Cardiac septum (tissue), 1 donor: ENCODE results near the gene VTA1. TPM values are rescaled to one million over a fixed set of nuclear protein-coding genes. Genes with fewer than 3 reads are reported as not detected.
"Not testable (repeated sequence)": the region's sequence is repeated elsewhere in the genome, so short reads cannot be mapped to it uniquely, and the experiment has no call there.

Experiments used
- DNase-seq: peaks from one replicate; pipeline ENCODE4 v3.0.0-alpha.2; 2020; ENCODE audit warnings: low spot score
- intact Hi-C: fragments of 100-400 bp; cut with DNase I; formaldehyde crosslinking; loops from one replicate; pipeline ENCODE4 v1.14.0; 2022
- total RNA-seq: library from RNA; stranded (reverse); fragmentation: NEBNext Ultra II Directional; extraction: Animal tissue kit (Norgen Biotek cat#: 25700); gene quantifications from one replicate; pipeline ENCODE4 v1.2.1, GENCODE V29; 2021
- donor health status: DM: no; HTN: no; CAD: no.

The VTA1 gene
- total RNA-seq, 1 donor from 2014 or later = 34.1 TPM

- DNase-seq = no peak
- intact Hi-C loops = no loop called here
These were observed 20.0 kb downstream of the VTA1 start for GRCh38 chr6:142167071-142167470.

DNA sequence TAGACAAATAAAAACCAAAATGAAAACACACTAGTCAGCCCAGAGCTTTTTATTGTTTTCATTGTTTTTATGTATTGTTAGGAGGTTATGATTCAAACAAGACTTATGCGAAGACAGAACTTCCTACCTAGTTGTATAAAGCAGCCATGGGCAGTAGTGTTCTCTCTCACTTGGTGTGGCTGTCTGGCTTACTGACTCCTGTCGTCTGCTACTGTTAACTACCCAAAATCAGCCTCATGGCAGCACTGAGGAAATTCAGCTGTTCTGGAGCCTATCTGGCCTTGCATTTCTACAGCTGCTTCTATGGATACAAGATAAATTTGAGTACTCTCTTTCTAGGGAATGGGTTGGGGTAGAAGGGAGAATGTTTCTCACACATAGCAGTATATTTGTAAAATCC is 20.4 kb downstream of the VTA1 start:
- intact Hi-C loops = no loop called here
- DNase-seq = no peak

- no peak for DNase-seq
These were observed 24.3 kb downstream of the VTA1 start for GRCh38 chr6:142171351-142171750.

DNA sequence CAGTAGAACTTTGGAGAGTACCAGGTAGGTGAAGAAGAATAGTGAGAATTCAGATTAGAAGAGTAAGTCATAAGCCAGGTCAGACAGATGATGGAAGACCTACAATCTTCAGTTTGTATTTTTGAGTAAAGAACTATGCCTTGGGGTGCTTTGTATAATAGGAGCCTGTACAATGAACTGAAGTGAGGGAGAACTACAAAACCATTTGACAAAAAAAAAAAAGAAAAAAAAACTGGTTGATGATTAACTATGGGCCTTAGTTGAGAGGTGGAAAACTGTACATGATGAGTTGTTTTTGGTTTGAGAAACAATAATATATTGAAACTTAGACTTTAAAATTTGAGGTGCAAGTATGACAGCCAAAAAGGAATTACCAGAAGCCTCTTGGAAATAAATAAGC is 25.7 kb downstream of the VTA1 start:
- intact Hi-C loops = no loop called here
- DNase-seq = no peak

More at GRCh38 chr6:142171351-142171750, 24.3 kb downstream of the VTA1 start:
- intact Hi-C loops = no loop called here

DNA sequence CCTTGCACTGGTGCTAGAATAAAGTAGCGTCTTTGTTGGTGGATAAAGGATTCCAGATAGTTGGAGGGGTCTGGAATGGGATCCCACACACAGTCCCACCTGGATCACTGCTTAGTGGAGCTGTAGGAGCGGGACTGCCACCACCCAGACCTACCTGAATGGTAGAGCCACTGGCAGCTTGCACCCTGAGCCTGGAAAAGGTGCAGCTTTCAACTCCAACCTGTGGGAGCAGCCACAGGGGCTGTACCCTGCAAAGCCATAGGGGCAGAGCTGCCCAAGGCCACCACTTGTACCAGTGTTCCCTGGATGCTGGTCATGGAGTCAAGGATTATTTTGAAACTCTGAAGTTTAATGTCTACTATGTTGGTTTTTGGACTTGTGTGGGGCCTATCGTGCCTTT is 26.9 kb downstream of the VTA1 start:
- intact Hi-C loops = no loop called here
- DNase-seq = no peak

DNA sequence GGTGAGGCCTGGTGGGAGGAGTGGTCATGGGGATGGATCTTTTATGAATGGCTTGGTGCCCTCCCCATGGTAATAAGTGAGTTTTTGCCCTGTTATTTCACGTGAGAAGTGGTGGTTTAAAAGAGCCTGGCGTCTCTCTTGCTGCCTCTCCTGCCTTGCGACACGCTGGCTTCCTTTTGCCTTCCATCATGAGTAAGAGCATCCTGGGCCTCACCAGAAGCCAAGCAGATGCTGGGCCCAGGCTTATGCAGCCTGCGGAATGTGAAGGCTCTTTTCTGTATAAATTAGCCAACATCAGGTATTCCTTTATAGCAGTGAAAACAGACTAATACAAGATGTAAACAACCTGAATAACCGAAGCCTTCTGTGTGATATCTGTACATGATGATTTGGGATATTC is 27.6 kb downstream of the VTA1 start:
- DNase-seq = no peak
- intact Hi-C loops = no loop called here

- DNase-seq = no peak
- intact Hi-C loops = no loop called here
These were observed 31.1 kb downstream of the VTA1 start for GRCh38 chr6:142178129-142178528.

DNA sequence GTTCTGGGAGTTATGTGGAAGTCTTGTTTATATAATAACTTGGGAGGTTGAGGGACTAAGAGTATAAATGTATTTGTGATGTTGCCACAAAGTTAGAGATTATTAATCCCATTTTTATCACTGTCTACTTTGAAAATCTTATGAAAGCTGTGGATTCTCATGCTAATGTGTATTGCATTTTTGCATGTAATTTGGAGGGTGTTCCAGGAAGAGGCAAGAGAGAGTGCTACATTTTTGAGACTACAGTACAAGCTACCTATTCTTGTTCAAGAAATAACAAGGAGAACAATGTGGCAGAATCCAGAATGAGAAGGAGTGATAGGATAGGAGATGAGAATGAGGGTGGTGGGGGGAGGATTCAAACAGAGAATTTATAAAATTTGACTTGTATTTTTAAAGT is 34.9 kb downstream of the VTA1 start:
- DNase-seq = no peak
- intact Hi-C loops = no loop called here

DNA sequence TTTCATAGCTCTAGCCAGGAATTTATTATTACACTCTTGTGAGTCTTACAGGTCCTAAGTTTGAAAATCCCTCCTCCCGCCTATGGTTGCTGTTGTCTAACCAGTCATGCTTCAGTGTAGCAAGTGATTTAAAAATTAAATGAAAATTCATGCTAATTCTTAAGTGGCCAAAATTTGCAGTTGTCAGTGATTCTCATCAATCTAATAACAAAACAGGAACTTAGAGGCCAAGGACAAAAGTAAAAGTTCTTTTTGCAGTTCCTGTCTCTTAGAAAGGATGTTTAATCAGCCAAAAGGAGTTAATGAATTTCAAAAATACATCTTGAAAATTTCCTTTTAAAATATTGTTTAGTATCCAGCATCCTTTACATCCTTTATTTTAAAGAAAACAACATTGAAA is 36.3 kb downstream of the VTA1 start:
- intact Hi-C loops = no loop called here
- DNase-seq = no peak

GRCh38 chr6:142184307-142184706 is 37.2 kb downstream of the VTA1 start:
- no peak for DNase-seq
- intact Hi-C loops = no loop called here

DNA sequence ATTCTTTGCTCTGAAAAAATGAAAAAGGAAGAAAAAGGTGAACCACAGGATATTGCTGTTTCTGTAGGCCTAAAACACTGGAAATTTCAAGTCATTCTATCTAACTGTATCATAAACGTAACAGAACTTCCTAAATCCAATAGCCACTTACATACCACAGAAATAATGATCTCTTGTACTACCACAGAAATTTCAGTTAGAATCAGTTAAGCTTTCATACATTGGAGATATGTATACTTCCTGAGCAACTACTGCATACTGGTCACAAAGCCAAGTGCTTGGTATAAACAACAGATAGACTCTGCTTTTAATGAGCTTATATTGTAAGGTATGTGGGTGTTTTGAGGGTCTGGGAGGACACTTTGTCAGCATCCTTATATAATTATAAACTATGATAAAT is 38.6 kb downstream of the VTA1 start:
- intact Hi-C loops = no loop called here

GRCh38 chr6:142187209-142187608 is 40.1 kb downstream of the VTA1 start:
- intact Hi-C loops = no loop called here
- DNase-seq = no peak

More for the DNA sequence above, 38.6 kb downstream of the VTA1 start:
- no peak for DNase-seq

DNA sequence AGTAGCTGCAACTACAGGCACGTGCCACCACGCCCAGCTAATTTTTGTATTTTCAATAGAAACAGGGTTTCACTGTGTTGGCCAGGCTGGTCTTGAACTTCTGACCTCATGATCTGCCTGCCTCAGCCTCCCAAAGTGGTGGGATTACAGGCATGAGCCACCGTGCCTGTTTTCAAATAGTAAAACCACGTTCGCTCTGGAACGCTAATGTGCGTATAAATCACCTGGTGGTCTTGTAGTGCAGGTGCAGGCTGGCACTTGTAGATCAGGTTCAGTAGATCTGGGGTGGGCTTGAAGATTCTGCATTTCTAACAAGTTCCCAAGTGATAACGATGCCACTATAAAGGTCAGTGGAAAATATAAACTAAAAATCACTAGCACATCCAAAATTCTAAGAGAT is 41.3 kb downstream of the VTA1 start:
- intact Hi-C loops, DNase-seq: not testable (repeated sequence)

- no peak for DNase-seq
- intact Hi-C loops = no loop called here
These were observed 42.0 kb downstream of the VTA1 start for GRCh38 chr6:142189057-142189456.

- intact Hi-C loops = no loop called here
- DNase-seq = no peak
These were observed 45.3 kb downstream of the VTA1 start for GRCh38 chr6:142192343-142192742.

DNA sequence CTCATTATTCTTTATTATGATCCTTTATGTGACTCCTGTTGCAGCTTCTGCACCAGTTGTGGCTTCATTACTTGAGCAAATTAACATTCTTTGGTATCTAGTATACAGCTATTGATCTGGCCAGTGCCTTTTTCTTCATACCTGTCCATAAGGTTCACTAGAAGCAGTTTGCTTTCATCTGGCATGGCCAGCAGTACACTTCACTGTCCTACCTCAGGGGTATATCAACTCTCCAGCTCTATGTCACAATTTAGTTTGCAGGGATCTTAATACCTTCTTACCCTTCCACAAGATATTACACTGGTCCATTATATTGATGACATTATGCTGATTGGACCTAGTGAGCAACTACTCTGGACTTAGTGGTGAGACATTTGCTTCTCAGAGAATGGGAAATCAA is 46.6 kb downstream of the VTA1 start:
- no peak for DNase-seq
- intact Hi-C loops = no loop called here

GRCh38 chr6:142195862-142196541 is 48.9 kb downstream of the VTA1 start:
- no peak for DNase-seq
- intact Hi-C loops = no loop called here

- DNase-seq = no peak
- intact Hi-C loops = no loop called here
These were observed 54.0 kb downstream of the VTA1 start for GRCh38 chr6:142200846-142201628.

- DNase-seq = no peak
- intact Hi-C loops = loop anchor here (5.0 kb wide), 1 partner anchor 60 kb away; the partner anchor contains the start of genes NMBR and VTA1
These were observed 60.3 kb downstream of the VTA1 start for GRCh38 chr6:142207265-142207877.

DNA sequence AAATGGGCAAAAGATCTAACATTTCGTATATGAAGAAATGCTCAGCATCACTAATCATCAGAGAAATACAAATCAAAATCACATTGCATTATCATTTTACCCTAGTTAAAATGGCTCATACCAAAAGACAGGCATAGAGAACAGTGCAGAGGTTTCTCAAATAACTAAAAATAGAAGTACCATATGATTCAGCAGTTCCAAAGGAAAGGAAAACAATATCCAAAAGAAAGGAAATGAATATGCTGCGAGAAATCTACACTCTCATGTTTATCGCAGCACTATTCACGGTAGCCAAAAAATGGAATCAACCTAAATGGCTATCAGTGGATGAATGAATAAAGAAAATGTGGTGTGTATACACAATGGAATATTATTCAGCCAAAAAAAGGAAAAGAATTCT is 63.5 kb downstream of the VTA1 start:
- intact Hi-C loops = no loop called here
- DNase-seq = no peak

- intact Hi-C loops = no loop called here
- no peak for DNase-seq
These were observed 66.3 kb downstream of the VTA1 start for GRCh38 chr6:142213402-142213801.
